HepG2 (cell line): Measurements from ENCODE around the gene PRMT5. TPM values are rescaled to one million over a fixed set of nuclear protein-coding genes. Genes with fewer than 3 reads are reported as not detected.

ENCODE experiments used
- ARID3A ChIP-seq: IDR thresholded peaks from 2 replicates; pipeline ENCODE4 v1.6.1; 2012; ENCODE audit warnings: low read depth, low read length, improper control_type of control experiment
- ATF3 ChIP-seq: sonication (generic); formaldehyde crosslinking; IDR thresholded peaks from 2 replicates; pipeline ENCODE4 v1.4.0; 2020; ENCODE audit warnings: missing genetic modification reagents
- CBX5 ChIP-seq: sonication (generic); formaldehyde crosslinking; IDR thresholded peaks from 2 replicates; pipeline ENCODE4 v1.4.0; 2020; ENCODE audit warnings: missing genetic modification reagents, borderline replicate concordance
- EEA1 ChIP-seq: sonication (generic); formaldehyde crosslinking; IDR thresholded peaks from 2 replicates; pipeline ENCODE4 v1.5.1; 2020; ENCODE audit warnings: mild to moderate bottlenecking, missing genetic modification reagents, borderline replicate concordance
- ELF3 ChIP-seq: IDR thresholded peaks from 2 replicates; pipeline ENCODE4 v1.6.1; 2016; ENCODE audit warnings: missing genetic modification reagents, missing compliant biosample characterization
- JUNB ChIP-seq: sonication (generic); formaldehyde crosslinking; IDR thresholded peaks from 2 replicates; pipeline ENCODE4 v1.8.0; 2022; ENCODE audit warnings: missing genetic modification reagents, mild to moderate bottlenecking, borderline replicate concordance
- YEATS4 ChIP-seq: sonication (generic); formaldehyde crosslinking; IDR thresholded peaks from 2 replicates; pipeline ENCODE4 v1.4.0; 2020; ENCODE audit warnings: missing genetic modification reagents, borderline replicate concordance
- ZC3H13 ChIP-seq: sonication (generic); formaldehyde crosslinking; IDR thresholded peaks from 2 replicates; pipeline ENCODE4 v1.8.1; 2023; ENCODE audit warnings: mild to moderate bottlenecking, missing genetic modification reagents, moderate library complexity
- ZNF121 ChIP-seq: sonication (generic); formaldehyde crosslinking; IDR thresholded peaks from 2 replicates; pipeline ENCODE4 v1.5.0; 2020; ENCODE audit warnings: mild to moderate bottlenecking, missing genetic modification reagents
- ZNF18 ChIP-seq: sonication (generic); formaldehyde crosslinking; IDR thresholded peaks from 2 replicates; pipeline ENCODE4 v1.8.0; 2022; ENCODE audit warnings: mild to moderate bottlenecking, missing genetic modification reagents; ENCODE audit not compliant: insufficient replicate concordance
- ZNF569 ChIP-seq: sonication (generic); formaldehyde crosslinking; IDR thresholded peaks from 2 replicates; pipeline ENCODE4 v1.5.0; 2020; ENCODE audit warnings: mild to moderate bottlenecking, missing genetic modification reagents, moderate library complexity, borderline replicate concordance
- ZNF674 ChIP-seq: sonication (generic); formaldehyde crosslinking; IDR thresholded peaks from 2 replicates; pipeline ENCODE4 v1.5.0; 2020; ENCODE audit warnings: low read depth, mild to moderate bottlenecking, missing genetic modification reagents
- ZNF878 ChIP-seq: sonication (generic); formaldehyde crosslinking; IDR thresholded peaks from 2 replicates; pipeline ENCODE4 v1.8.1; 2023; ENCODE audit warnings: mild to moderate bottlenecking, missing genetic modification reagents, moderate library complexity
- polyA plus RNA-seq, 8 experiments: library from polyadenylated mRNA; depleted of rRNA in 3 of 8; stranded (reverse) in 7 of 8; unstranded in 1 of 8; fragments of >200 nt; fragmentation: Illumina TruSeq in 4 of 8; extraction: Trizol in 4 of 8; gene quantifications; 2 replicates each; pipeline versions ENCODE4 v1.2.1 to v1.2.3, GENCODE V29; 2011 to 2016; ENCODE audit warnings: low read depth in 4 of 8, missing spikeins in 1 of 8, mixed read lengths in 1 of 8; ENCODE audit not compliant: insufficient read depth in 1 of 8
- total RNA-seq, 5 experiments: library from RNA; depleted of rRNA; stranded (reverse); fragments of >200 nt; fragmentation: Illumina TruSeq; extraction: Trizol; gene quantifications; 2 replicates each; pipeline ENCODE4 v1.2.3, GENCODE V29; 2016; ENCODE audit warnings: low read depth in 1 of 5
- TF ChIP-seq, protein P1 (sequence below): sonication (generic); formaldehyde crosslinking; IDR thresholded peaks from 2 replicates; pipeline ENCODE4 v1.5.1; 2020; ENCODE audit warnings: missing genetic modification reagents, mild to moderate bottlenecking, borderline replicate concordance
- TF ChIP-seq, protein P2 (sequence below): sonication (generic); formaldehyde crosslinking; IDR thresholded peaks from 2 replicates; pipeline ENCODE4 v1.5.0; 2020; ENCODE audit warnings: mild to moderate bottlenecking, missing genetic modification reagents

The PRMT5 gene
- total and polyA plus RNA-seq, 2 of the 13 experiments (the other 11 are each of a cell fraction or from before 2014, with no cell fraction given) = 210 to 354 TPM

GRCh38 chr14:22929104-22929960 is at the start of gene PRMT5 (continued):
- TF ChIP-seq, protein P1, sequence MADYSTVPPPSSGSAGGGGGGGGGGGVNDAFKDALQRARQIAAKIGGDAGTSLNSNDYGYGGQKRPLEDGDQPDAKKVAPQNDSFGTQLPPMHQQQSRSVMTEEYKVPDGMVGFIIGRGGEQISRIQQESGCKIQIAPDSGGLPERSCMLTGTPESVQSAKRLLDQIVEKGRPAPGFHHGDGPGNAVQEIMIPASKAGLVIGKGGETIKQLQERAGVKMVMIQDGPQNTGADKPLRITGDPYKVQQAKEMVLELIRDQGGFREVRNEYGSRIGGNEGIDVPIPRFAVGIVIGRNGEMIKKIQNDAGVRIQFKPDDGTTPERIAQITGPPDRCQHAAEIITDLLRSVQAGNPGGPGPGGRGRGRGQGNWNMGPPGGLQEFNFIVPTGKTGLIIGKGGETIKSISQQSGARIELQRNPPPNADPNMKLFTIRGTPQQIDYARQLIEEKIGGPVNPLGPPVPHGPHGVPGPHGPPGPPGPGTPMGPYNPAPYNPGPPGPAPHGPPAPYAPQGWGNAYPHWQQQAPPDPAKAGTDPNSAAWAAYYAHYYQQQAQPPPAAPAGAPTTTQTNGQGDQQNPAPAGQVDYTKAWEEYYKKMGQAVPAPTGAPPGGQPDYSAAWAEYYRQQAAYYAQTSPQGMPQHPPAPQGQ (CRISPR knock-in tag) = 0 out of 2 replicates have a peak, but pooled peaks have one; percentile 79
- TF ChIP-seq ZNF674 (CRISPR knock-in tag) = 0 out of 2 replicates have a peak, but pooled peaks have one; percentile 93
- TF ChIP-seq ZC3H13 (CRISPR knock-in tag) = peak; percentile 95; the same call in 1 of the 2 replicates
- no peak for TF ChIP-seq ZNF878 (CRISPR knock-in tag)
- TF ChIP-seq ATF3 (CRISPR knock-in tag) = peak; percentile 83
- TF ChIP-seq JUNB (CRISPR knock-in tag) = peak; percentile 79
- peak; percentile 100 for TF ChIP-seq YEATS4 (CRISPR knock-in tag)
- TF ChIP-seq ZNF121 (CRISPR knock-in tag) = no peak
- TF ChIP-seq ZNF18 = peak; percentile 96
- TF ChIP-seq, protein P2, sequence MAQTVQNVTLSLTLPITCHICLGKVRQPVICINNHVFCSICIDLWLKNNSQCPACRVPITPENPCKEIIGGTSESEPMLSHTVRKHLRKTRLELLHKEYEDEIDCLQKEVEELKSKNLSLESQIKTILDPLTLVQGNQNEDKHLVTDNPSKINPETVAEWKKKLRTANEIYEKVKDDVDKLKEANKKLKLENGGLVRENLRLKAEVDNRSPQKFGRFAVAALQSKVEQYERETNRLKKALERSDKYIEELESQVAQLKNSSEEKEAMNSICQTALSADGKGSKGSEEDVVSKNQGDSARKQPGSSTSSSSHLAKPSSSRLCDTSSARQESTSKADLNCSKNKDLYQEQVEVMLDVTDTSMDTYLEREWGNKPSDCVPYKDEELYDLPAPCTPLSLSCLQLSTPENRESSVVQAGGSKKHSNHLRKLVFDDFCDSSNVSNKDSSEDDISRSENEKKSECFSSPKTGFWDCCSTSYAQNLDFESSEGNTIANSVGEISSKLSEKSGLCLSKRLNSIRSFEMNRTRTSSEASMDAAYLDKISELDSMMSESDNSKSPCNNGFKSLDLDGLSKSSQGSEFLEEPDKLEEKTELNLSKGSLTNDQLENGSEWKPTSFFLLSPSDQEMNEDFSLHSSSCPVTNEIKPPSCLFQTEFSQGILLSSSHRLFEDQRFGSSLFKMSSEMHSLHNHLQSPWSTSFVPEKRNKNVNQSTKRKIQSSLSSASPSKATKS = no peak
- TF ChIP-seq ZNF569 (CRISPR knock-in tag) = peak; percentile 91; the same call in 1 of the 2 replicates
- TF ChIP-seq CBX5 (CRISPR knock-in tag) = peak; percentile 96
- peak; percentile 96 for TF ChIP-seq EEA1 (CRISPR knock-in tag)
- TF ChIP-seq ELF3 (CRISPR knock-in tag) = peak; percentile 95
- peak; percentile 98 for TF ChIP-seq ARID3A
